Activated CD4-positive, alpha-beta T cell treated with anti-CD3 and anti-CD28 coated beads for 36 hours (primary cell): ENCODE measurements around the gene SLC1A1. TPM values are rescaled to one million over a fixed set of nuclear protein-coding genes. Genes with fewer than 3 reads are reported as not detected.
A peak's percentile ranks its signal among the peaks of the same experiment; 100 is the strongest.
"Not testable (repeated sequence)": the region's sequence is repeated elsewhere in the genome, so short reads cannot be mapped to it uniquely, and the experiment has no call there.

Experiments used
- ATAC-seq: fragments of 200-7000 bp; cut with Tn5 transposase; one replicate; pipeline ENCODE4 v1.10.0; 2021; ENCODE audit warnings: mild to moderate bottlenecking, moderate library complexity
- CTCF ChIA-PET: fragments of 350-600 bp; sonication (Branson Sonifier 250); formaldehyde crosslinking; loops from one replicate; lab custom pipeline; 2021; ENCODE audit warnings: antibody characterized with exemption; lab: Charles Lee
- POLR2A ChIA-PET: fragments of 350-600 bp; sonication (Branson Sonifier 250); formaldehyde crosslinking; loops from one replicate; lab custom pipeline; 2021; ENCODE audit warnings: antibody characterized with exemption, inconsistent platforms; lab: Charles Lee
- DNase-seq: peaks from one replicate; pipeline ENCODE4 v3.0.0-alpha.2; 2020
- H3K27ac Mint-ChIP-seq: one replicate; pipeline ENCODE4 v1.8.0; 2021; ENCODE audit warnings: mixed read lengths
- H3K27me3 Mint-ChIP-seq: one replicate; pipeline ENCODE4 v1.8.0; 2021; ENCODE audit warnings: mixed read lengths
- H3K36me3 Mint-ChIP-seq: one replicate; pipeline ENCODE4 v1.8.0; 2021; ENCODE audit warnings: low read depth, mixed read lengths
- H3K4me1 Mint-ChIP-seq: one replicate; pipeline ENCODE4 v1.8.0; 2021; ENCODE audit warnings: mixed read lengths
- H3K4me3 Mint-ChIP-seq: one replicate; pipeline ENCODE4 v1.8.0; 2021; ENCODE audit warnings: mild to moderate bottlenecking, moderate library complexity, mixed read lengths
- H3K9me3 Mint-ChIP-seq: one replicate; pipeline ENCODE4 v1.8.0; 2021; ENCODE audit warnings: low read depth, mixed read lengths
- intact Hi-C, 2 experiments: fragments of 100-400 bp; cut with DNase I in 1 of 2; cut with micrococcal nuclease in 1 of 2; formaldehyde crosslinking; loops; one replicate each; pipeline versions ENCODE4 v1.14.2 to v1.15.1; 2022 to 2024; cut with DNase I, micrococcal nuclease
- total RNA-seq, 2 experiments: library from RNA; stranded (reverse); gene quantifications; one replicate each; pipeline ENCODE4 v1.2.3, GENCODE V29; 2021

Gene SLC1A1
- total RNA-seq, 2 experiments from 2014 or later, result 0.18 to 0.23 TPM

DNA sequence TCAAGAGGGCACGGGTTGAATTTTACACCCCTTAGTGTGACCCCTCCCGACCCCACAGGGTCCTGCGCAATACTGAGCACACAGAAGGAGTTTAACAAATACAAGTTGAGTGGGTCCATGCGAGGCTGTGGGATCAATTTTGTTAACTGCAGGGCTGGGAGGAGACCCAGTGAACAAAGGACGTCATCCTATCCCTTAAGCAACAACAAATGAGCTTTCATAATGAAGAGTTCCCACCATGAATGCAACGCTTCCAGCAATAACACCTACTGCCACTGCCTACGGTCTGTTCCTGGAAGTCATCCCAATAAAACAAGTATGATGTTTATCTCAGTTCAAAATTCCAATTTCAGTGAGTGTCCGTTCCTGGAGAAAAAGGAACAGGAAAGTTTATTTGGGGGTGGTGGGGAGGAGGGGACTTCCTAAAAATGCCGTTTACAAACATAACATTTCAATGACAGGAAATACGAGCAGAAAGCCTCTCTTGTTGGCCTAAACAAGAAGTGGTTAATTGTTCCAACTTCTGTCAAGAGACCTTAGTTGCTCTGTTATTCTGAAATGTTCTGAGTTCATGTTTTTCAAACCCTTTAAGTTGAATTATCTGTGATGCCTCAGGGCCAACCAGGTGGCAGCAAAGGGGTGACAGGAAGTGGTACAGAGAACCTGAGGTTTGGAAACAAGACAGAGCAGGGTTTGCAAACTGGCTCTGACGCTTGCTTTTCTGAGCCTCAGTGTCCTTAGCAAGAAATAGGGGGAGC, 106.1 kb downstream of the SLC1A1 start:
- intact Hi-C loops, result loop anchor here in 1 of 2 experiments (10.0 kb wide), 1 partner anchor 158 kb away; no protein-coding TSS in a partner anchor
- Mint-ChIP-seq H3K36me3 (no peaks in the 10 kb centered on the region), H3K27ac (peak overlapping the region; percentile 82), H3K4me3 (no peak overlapping the region), H3K27me3 (no peaks in the 10 kb centered on the region), H3K4me1 (peaks cover 49% of the 10 kb centered on the region), H3K9me3 (no peaks in the 10 kb centered on the region)
- DNase-seq (peak; percentile 64), ATAC-seq (peak; percentile 87)
- CTCF ChIA-PET, result interaction anchor here (0.6 to 1.4 kb wide), 3 partner anchors 146 to 762 kb away, joined by 3 read pairs; no protein-coding TSS in a partner anchor
- POLR2A ChIA-PET, result interaction anchor here (0.6 kb wide), 1 partner anchor 278 kb away, joined by 3 read pairs; no protein-coding TSS in a partner anchor

DNA sequence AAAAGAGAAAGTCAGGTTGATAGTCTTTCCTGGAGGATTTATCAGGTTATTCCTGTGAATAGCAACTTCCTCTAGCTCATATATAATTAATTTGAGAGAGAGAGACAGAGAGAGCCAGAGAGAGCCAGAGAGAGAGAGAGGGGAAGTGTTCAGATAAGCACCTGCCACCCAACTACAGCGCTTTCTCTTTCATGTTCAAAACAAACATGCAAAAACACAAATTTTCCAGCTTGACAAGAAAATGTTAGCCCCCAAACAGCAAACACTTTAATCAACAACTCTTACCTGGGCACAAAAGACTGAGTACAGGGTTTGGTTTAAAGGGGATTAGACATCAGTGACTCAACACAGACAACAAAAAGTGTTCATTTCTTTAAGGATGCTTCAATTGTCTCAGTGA, 110.1 kb downstream of the SLC1A1 start:
- no peaks in the 10 kb centered on the region for H3K36me3 Mint-ChIP-seq
- POLR2A ChIA-PET, result no interaction called here
- H3K4me3 Mint-ChIP-seq, result no peak overlapping the region
- H3K9me3 Mint-ChIP-seq, result no peaks in the 10 kb centered on the region
- CTCF ChIA-PET, result interaction anchor here (0.6 to 1.5 kb wide), 6 partner anchors 9 to 980 kb away, joined by 3 to 6 read pairs (median 3); no protein-coding TSS in a partner anchor
- ATAC-seq, result no peak
- H3K27ac Mint-ChIP-seq, result peak overlapping the region; percentile 63
- intact Hi-C loops, result loop anchor here in 1 of 2 experiments (10.0 kb wide), 1 partner anchor 334 kb away; no protein-coding TSS in a partner anchor
- H3K27me3 Mint-ChIP-seq, result no peaks in the 10 kb centered on the region
- H3K4me1 Mint-ChIP-seq, result peaks cover 57% of the 10 kb centered on the region
- no peak for DNase-seq

DNA sequence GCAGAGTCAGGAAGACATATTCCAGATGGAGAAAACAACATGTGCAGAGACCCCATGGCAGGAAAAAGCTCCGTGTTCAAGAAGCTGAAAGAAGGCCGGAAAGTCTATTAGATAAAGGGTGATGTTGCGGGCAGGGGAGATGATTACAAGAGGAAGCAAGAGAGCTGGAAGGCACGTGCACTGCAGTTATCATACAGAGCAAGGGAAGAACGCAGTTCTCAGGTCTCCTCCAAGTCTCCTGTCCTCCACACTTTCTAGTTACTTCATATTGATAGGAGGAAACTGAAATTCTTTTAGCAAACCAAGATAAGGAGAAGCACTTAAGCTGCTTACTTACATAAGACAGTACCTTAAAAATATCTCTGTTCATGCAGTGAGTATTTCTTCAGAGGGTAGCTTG, 113.6 kb downstream of the SLC1A1 start:
- Mint-ChIP-seq H3K4me1 (peaks cover 34% of the 10 kb centered on the region), H3K36me3 (no peaks in the 10 kb centered on the region), H3K4me3 (no peak overlapping the region), H3K9me3 (peaks cover 2% of the 10 kb centered on the region), H3K27ac (no peak overlapping the region), H3K27me3 (no peaks in the 10 kb centered on the region)
- CTCF ChIA-PET, result interaction anchor here (0.7 to 2.8 kb wide), 13 partner anchors 10 to 844 kb away, joined by 3 to 19 read pairs (median 4); no protein-coding TSS in a partner anchor
- intact Hi-C loops, result loop anchor here in 1 of 2 experiments (2.0 to 10.0 kb wide), 3 partner anchors 75 to 331 kb away; partner anchors contain the start of genes AK3 and CDC37L1
- ATAC-seq (no peak), DNase-seq (no peak)
- POLR2A ChIA-PET, result no interaction called here

DNA sequence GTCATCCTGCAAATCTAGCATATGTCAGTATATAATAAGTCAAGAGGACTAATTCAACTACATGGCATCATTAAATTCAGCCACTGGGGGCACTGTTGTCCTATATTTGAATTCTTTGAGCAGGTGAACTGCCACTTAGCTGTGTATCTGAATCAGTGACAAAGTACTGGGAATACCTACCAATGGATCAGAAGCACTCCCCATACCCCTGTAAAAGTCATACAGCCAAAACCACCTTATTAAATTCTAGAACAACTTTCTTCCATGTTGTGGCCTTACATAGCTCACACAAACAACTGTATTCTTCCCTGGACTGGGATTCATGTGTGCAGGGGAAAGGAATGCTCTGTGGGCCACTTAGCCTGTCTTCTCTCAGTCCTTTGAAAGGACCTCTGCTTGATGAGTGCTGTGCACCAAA, 114.4 kb downstream of the SLC1A1 start:
- Mint-ChIP-seq H3K27me3 (no peaks in the 10 kb centered on the region), H3K9me3 (peaks cover 3% of the 10 kb centered on the region), H3K4me1 (peaks cover 34% of the 10 kb centered on the region), H3K27ac (no peak overlapping the region), H3K36me3 (no peaks in the 10 kb centered on the region), H3K4me3 (no peak overlapping the region)
- intact Hi-C loops, result loop anchor here in 1 of 2 experiments (2.0 to 10.0 kb wide), 3 partner anchors 74 to 330 kb away; partner anchors contain the start of genes AK3 and CDC37L1
- ChIA-PET POLR2A (no interaction called here), CTCF (interaction anchor here (0.6 to 2.8 kb wide), 21 partner anchors 9 to 739 kb away, joined by 3 to 19 read pairs (median 4); partner anchors contain the start of gene CDC37L1)
- DNase-seq (peak; percentile 82), ATAC-seq (peak; percentile 84)

DNA sequence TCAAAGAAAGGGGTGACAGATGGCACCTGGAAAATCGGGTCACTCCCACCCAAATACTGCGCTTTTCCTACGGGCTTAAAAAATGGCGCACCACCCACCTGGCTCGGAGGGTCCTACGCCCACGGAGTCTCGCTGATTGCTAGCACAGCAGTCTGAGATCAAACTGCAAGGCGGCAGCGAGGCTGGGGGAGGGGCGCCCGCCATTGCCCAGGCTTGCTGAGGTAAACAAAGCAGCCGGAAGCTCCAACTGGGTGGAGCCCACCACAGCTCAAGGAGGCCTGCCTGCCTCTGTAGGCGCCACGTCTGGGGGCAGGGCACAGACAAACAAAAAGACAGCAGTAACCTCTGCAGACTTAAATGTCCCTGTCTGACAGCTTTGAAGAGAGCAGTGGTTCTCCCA, 115.8 kb downstream of the SLC1A1 start:
- ATAC-seq, H3K36me3 Mint-ChIP-seq, H3K27me3 Mint-ChIP-seq, H3K4me3 Mint-ChIP-seq, H3K9me3 Mint-ChIP-seq, H3K27ac Mint-ChIP-seq, POLR2A ChIA-PET, DNase-seq: not testable (repeated sequence)
- intact Hi-C loops, result loop anchor here in 1 of 2 experiments (10.0 kb wide), 1 partner anchor 329 kb away; no protein-coding TSS in a partner anchor
- CTCF ChIA-PET, result interaction anchor here (2.0 to 2.8 kb wide), 2 partner anchors 14 to 658 kb away, joined by 4 to 9 read pairs; no protein-coding TSS in a partner anchor
- H3K4me1 Mint-ChIP-seq, result peaks cover 21% of the 10 kb centered on the region

DNA sequence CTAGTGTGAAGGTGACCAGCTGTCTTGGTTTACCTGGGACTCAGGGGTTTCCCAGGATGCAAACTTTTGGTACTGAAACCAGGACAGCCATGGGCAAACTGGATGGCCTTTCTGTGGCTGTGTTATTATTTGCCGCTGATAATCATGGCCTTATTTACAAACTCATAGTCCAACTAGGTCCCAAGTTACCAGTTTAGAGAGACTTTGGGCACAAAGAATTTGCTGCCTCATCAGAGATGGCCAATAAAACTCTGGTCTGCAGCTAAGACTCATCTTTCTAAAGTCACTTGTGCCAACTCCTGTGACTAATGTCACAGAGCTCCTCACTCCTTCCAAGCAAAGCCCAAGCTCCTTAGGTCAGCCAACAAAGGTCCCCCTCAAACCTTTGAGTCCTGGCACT, 124.4 kb downstream of the SLC1A1 start:
- no peak for ATAC-seq
- Mint-ChIP-seq H3K4me1 (peaks cover 6% of the 10 kb centered on the region), H3K27me3 (no peaks in the 10 kb centered on the region), H3K36me3 (no peaks in the 10 kb centered on the region), H3K4me3 (no peak overlapping the region), H3K27ac (no peak overlapping the region), H3K9me3 (no peaks in the 10 kb centered on the region)
- no peak for DNase-seq
- POLR2A ChIA-PET, result no interaction called here
- CTCF ChIA-PET, result interaction anchor here (0.6 to 3.1 kb wide), 2 partner anchors 10 to 15 kb away, joined by 3 to 19 read pairs; no protein-coding TSS in a partner anchor
- intact Hi-C loops, result no loop called here

DNA sequence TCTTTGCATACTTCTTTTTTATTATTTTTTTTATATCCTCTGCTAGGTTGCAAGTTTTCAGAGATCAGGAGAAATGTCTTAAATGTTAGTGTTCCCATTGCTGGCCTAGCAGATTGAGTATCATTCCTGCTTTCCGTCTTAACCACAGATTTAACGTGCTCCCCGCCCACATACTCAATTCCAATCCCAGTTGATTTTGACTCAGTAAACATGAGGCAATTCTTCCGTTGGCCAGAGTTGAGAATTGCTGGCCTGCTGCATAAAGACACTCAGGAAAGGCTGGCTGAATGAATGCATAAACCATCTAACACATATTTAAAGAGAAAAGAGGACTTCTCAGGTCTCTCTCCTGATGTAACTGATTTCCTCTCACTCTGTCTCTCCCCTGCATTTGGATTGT, 125.0 kb downstream of the SLC1A1 start:
- ChIA-PET POLR2A (no interaction called here), CTCF (interaction anchor here (3.1 kb wide), 1 partner anchor 11 kb away, joined by 19 read pairs; no protein-coding TSS in a partner anchor)
- intact Hi-C loops, result no loop called here
- Mint-ChIP-seq H3K4me3 (no peak overlapping the region), H3K9me3 (no peaks in the 10 kb centered on the region), H3K27ac (no peak overlapping the region), H3K4me1 (peaks cover 12% of the 10 kb centered on the region), H3K27me3 (no peaks in the 10 kb centered on the region), H3K36me3 (no peaks in the 10 kb centered on the region)
- DNase-seq (no peak), ATAC-seq (no peak)

DNA sequence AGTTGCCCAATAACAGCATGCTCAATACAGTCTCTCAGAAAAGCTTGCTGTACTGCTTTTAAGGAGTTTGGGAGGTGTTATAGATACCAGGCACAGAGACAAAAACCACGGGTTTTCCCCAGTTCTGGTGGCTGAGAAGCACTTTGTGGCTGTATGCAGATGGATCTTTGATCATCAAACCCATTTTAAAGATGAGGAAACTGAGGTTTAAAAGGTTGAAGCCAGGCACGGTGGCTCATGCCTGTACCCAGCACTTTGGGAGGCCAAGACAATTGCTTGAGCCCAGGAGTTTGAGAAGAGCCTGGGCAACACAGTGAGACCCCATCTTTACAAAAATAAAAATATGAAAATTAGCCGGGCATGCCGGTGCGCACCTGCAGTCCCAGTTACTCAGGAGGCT, 125.5 kb downstream of the SLC1A1 start:
- Mint-ChIP-seq H3K27ac (no peak overlapping the region), H3K9me3 (no peaks in the 10 kb centered on the region), H3K4me3 (no peak overlapping the region), H3K4me1 (peaks cover 17% of the 10 kb centered on the region), H3K27me3 (no peaks in the 10 kb centered on the region), H3K36me3 (no peaks in the 10 kb centered on the region)
- ATAC-seq (no peak), DNase-seq (no peak)
- intact Hi-C loops, result no loop called here
- POLR2A ChIA-PET, result no interaction called here
- CTCF ChIA-PET, result no interaction called here

DNA sequence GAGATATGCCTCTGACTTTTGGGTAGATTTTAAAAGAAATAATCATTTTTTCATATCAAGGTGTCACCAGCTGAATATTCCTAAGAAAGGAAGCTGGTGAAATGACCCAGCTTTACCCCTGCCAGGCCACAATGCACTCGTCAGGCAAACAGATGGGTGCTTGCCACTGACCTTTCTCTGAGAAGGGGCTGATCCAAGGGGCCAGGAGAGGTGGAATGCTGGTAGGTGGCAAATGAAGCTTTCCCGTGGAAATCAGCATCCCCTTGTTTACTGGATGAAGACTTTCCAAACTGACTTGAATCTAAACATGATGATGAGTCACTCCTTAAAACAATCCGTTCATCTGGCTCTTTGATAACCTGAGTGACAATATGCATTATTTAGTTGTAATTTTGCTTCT, 127.5 kb downstream of the SLC1A1 start:
- ChIA-PET POLR2A (no interaction called here), CTCF (no interaction called here)
- ATAC-seq, result no peak
- intact Hi-C loops, result no loop called here
- Mint-ChIP-seq H3K4me1 (peaks cover 20% of the 10 kb centered on the region), H3K27ac (no peak overlapping the region), H3K9me3 (no peaks in the 10 kb centered on the region), H3K4me3 (no peak overlapping the region), H3K27me3 (no peaks in the 10 kb centered on the region), H3K36me3 (peaks cover 4% of the 10 kb centered on the region)
- no peak for DNase-seq

DNA sequence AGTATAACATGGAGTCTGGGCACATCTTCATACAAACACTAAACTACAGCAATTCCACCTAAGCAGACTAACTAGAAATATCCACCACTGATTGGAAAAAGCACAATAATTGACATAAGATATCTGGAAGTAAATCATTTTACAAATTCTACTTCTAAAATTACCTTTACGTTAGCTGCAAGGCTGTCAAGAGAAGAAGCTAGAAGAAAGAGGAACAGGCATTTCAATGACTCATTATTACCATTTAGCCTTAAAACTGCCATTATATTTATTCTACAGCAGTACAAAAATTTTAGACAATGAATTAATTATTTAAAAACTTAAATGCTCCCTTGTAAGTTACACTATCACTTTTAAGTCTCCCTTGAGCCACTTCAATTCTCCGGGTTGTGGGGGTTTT, 128.4 kb downstream of the SLC1A1 start:
- no peaks in the 10 kb centered on the region for H3K9me3 Mint-ChIP-seq
- H3K4me3 Mint-ChIP-seq, result no peak overlapping the region
- ATAC-seq (no peak), DNase-seq (no peak)
- H3K36me3 Mint-ChIP-seq, result peaks cover 4% of the 10 kb centered on the region
- intact Hi-C loops, result no loop called here
- H3K4me1 Mint-ChIP-seq, result peaks cover 20% of the 10 kb centered on the region
- no peaks in the 10 kb centered on the region for H3K27me3 Mint-ChIP-seq
- ChIA-PET CTCF (interaction anchor here (2.3 kb wide), 1 partner anchor 14 kb away, joined by 9 read pairs; no protein-coding TSS in a partner anchor), POLR2A (no interaction called here)
- H3K27ac Mint-ChIP-seq, result no peak overlapping the region

DNA sequence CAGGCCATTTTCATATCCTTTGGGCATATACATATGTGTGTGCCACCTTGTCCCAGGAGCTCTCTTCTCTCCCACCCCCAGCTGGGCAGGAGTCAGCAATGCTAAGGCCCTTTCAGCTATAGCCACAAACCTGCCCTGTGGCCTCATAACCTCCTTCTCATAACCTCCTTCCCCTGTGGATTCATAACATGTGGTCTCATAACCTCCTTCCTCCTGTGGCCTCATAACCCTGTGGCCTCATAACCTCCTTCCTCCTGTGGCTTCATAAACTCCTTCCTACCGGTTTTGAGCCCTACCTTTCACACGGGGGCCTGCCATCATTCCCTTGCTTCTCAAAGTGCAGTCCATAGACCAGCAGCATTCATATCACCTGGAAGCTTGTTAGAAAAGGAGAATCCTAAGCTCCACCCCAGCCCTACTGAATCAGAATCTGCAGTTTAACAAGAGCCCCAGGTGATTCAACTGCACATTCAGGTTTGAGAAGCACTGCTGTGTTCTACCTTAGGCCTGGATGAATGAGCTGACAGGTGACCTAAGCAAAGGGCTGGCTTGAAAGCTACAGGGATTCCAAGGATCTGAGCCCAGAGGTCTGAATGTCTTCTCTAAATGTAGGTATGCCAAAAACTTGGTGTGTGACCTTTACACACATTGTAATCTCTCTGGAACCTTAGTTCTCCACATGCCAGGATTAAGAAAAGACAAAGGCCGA, 129.9 kb downstream of the SLC1A1 start:
- peak; percentile 75 for ATAC-seq
- Mint-ChIP-seq H3K36me3 (peaks cover 4% of the 10 kb centered on the region), H3K27ac (no peak overlapping the region), H3K4me1 (peaks cover 20% of the 10 kb centered on the region), H3K27me3 (no peaks in the 10 kb centered on the region), H3K9me3 (no peaks in the 10 kb centered on the region), H3K4me3 (no peak overlapping the region)
- no peak for DNase-seq
- intact Hi-C loops, result no loop called here
- ChIA-PET POLR2A (no interaction called here), CTCF (interaction anchor here (2.3 kb wide), 1 partner anchor 16 kb away, joined by 9 read pairs; no protein-coding TSS in a partner anchor)
